ENCODE results near the gene POLR2I. TPM values are rescaled to one million over a fixed set of nuclear protein-coding genes. Genes with fewer than 3 reads are reported as not detected.
A peak's percentile ranks its signal among the peaks of the same experiment; 100 is the strongest.

Gene POLR2I
- total RNA-seq, 1 donor from 2014 or later = 51.8 TPM

GRCh38 chr19:36115453-36116343, 1.0 kb upstream of the POLR2I start, which contains the start of gene TBCB:
Gene TBCB, plus strand, starts transcription at chr19:36115468. Its CDS starts 93 bp downstream, at chr19:36115561.
- peak within 1 kb of the TSS; percentile 96 for H3K27ac Mint-ChIP-seq
- peak within 1 kb of the TSS; percentile 91 for H3K4me3 Mint-ChIP-seq
- no peaks in the 10 kb centered on the region for H3K9me3 Mint-ChIP-seq
- DNase-seq (ENCODE audit: low spot score in 2 of 2, unreplicated experiment in 2 of 2) = peak in 1 of 2 experiments; percentile 51
- peaks cover 19% of the 10 kb centered on the region for H3K36me3 Mint-ChIP-seq
- H3K27me3 Mint-ChIP-seq (ENCODE audit: low read depth) = peaks cover 2% of the 10 kb centered on the region
- TF ChIP-seq, protein P1, sequence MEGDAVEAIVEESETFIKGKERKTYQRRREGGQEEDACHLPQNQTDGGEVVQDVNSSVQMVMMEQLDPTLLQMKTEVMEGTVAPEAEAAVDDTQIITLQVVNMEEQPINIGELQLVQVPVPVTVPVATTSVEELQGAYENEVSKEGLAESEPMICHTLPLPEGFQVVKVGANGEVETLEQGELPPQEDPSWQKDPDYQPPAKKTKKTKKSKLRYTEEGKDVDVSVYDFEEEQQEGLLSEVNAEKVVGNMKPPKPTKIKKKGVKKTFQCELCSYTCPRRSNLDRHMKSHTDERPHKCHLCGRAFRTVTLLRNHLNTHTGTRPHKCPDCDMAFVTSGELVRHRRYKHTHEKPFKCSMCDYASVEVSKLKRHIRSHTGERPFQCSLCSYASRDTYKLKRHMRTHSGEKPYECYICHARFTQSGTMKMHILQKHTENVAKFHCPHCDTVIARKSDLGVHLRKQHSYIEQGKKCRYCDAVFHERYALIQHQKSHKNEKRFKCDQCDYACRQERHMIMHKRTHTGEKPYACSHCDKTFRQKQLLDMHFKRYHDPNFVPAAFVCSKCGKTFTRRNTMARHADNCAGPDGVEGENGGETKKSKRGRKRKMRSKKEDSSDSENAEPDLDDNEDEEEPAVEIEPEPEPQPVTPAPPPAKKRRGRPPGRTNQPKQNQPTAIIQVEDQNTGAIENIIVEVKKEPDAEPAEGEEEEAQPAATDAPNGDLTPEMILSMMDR (IDR thresholded peaks at IDR 0.05; ENCODE audit: unreplicated experiment) = no peak
- peaks cover 30% of the 10 kb centered on the region for H3K4me1 Mint-ChIP-seq

DNA sequence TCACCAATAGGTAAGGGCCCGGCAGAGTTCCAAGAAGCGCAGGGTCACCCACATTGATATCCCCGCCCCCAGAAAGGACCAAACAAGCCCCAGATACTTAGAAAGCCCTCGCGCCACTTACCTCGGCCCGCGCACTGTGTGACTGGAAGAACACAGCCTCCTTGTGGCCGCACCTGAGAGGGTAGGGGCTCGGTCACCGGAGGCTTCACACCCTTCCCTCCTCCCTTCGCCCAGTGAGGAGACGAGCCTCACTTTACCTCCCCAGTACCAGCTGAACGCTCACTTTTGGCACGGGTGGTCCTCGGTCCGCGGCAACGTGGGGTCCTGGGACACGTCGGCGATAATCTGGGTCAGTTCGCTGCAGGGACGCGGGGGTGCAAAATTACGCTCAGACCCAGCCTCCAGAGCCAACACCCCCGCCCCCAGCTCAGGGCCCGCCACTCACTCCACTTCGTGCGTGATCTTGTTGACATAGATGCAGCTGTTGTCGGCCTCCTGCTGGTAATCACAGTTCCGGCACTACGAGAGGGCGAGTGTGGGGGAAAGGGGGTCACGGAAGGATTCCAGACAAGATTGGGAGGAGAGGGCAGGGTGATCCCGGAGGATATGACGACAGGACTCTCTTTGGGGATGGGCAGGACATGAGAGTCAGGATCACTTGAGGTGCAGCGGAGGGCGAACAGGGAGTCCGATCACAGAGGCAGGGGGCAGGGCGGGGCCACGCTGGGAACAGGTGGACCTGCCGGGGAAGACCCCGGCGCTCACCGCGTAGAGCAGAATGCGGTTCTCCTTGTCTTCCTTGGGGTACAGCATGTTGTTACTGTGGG, 568 bp downstream of the POLR2I start:
- H3K36me3 Mint-ChIP-seq = peaks cover 14% of the 10 kb centered on the region
- peaks cover 27% of the 10 kb centered on the region for H3K4me1 Mint-ChIP-seq
- TF ChIP-seq, protein P1 (IDR thresholded peaks at IDR 0.05; ENCODE audit: unreplicated experiment) = no peak
- DNase-seq (ENCODE audit: low spot score in 2 of 2, unreplicated experiment in 2 of 2) = no peak
- H3K27me3 Mint-ChIP-seq (ENCODE audit: low read depth) = peaks cover 2% of the 10 kb centered on the region
- peak overlapping the region; percentile 91 for H3K4me3 Mint-ChIP-seq
- H3K27ac Mint-ChIP-seq = peak overlapping the region; percentile 96
- no peaks in the 10 kb centered on the region for H3K9me3 Mint-ChIP-seq

DNA sequence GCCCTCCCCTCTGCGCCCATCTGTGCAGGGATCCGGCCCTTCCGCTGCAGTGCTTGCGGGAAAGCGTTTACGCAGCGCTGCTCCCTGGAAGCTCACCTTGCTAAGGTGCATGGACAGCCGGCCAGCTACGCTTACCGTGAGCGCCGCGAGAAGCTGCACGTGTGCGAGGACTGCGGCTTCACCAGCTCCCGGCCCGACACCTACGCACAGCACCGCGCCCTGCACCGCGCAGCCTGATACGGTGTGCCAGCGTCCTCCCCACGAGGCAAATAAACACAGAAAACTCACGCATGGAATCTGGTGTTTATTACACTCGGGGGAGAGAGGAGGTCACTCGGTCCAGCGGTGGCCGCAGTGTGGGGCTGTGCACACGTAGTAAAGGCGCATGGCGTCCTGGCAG, 1.2 kb downstream of the POLR2I start:
- TF ChIP-seq, protein P1 (IDR thresholded peaks at IDR 0.05; ENCODE audit: unreplicated experiment) = no peak
- H3K4me3 Mint-ChIP-seq = peak overlapping the region; percentile 91
- H3K36me3 Mint-ChIP-seq = peaks cover 14% of the 10 kb centered on the region
- no peak for DNase-seq (ENCODE audit: low spot score in 2 of 2, unreplicated experiment in 2 of 2)
- peaks cover 2% of the 10 kb centered on the region for H3K27me3 Mint-ChIP-seq (ENCODE audit: low read depth)
- no peaks in the 10 kb centered on the region for H3K9me3 Mint-ChIP-seq
- peaks cover 27% of the 10 kb centered on the region for H3K4me1 Mint-ChIP-seq
- no peak overlapping the region for H3K27ac Mint-ChIP-seq

- H3K27ac Mint-ChIP-seq = no peak overlapping the region
- DNase-seq (ENCODE audit: low spot score in 2 of 2, unreplicated experiment in 2 of 2) = no peak
Observed at GRCh38 chr19:36112678-36113077, 2.0 kb downstream of the POLR2I start.

GRCh38 chr19:36111200-36111539, 3.5 kb downstream of the POLR2I start:
- peaks cover 21% of the 10 kb centered on the region for H3K4me1 Mint-ChIP-seq
- H3K4me3 Mint-ChIP-seq = no peak overlapping the region
- TF ChIP-seq, protein P1 (IDR thresholded peaks at IDR 0.05; ENCODE audit: unreplicated experiment) = no peak
- H3K9me3 Mint-ChIP-seq = no peaks in the 10 kb centered on the region
- peaks cover 2% of the 10 kb centered on the region for H3K27me3 Mint-ChIP-seq (ENCODE audit: low read depth)
- H3K36me3 Mint-ChIP-seq = peaks cover 12% of the 10 kb centered on the region
- no peak for DNase-seq (ENCODE audit: low spot score in 2 of 2, unreplicated experiment in 2 of 2)
- H3K27ac Mint-ChIP-seq = no peak overlapping the region

More at GRCh38 chr19:36112678-36113077, 2.0 kb downstream of the POLR2I start:
- peaks cover 27% of the 10 kb centered on the region for H3K4me1 Mint-ChIP-seq
- no peaks in the 10 kb centered on the region for H3K9me3 Mint-ChIP-seq
- TF ChIP-seq, protein P1 (IDR thresholded peaks at IDR 0.05; ENCODE audit: unreplicated experiment) = no peak
- peak overlapping the region; percentile 91 for H3K4me3 Mint-ChIP-seq
- peaks cover 12% of the 10 kb centered on the region for H3K36me3 Mint-ChIP-seq
- peaks cover 2% of the 10 kb centered on the region for H3K27me3 Mint-ChIP-seq (ENCODE audit: low read depth)

Data from mesothelial cell of epicardium (in vitro differentiated cells).